HG02970 (cell line): ENCODE data around the gene CERK.

Experiments used
- ATAC-seq: cut with Tn5 transposase; IDR thresholded peaks from one replicate; pipeline ENCODE4 v1.9.1; 2021; ENCODE audit warnings: mild to moderate bottlenecking, moderate library complexity, moderate number of reproducible peaks; ENCODE audit not compliant: unreplicated experiment, low FRiP score

The CERK gene

GRCh38 chr22:46682011-46682731 is 55.9 kb downstream of the CERK start:
- no peak for ATAC-seq

- no peak for ATAC-seq
These were observed 57.0 kb downstream of the CERK start for GRCh38 chr22:46681010-46681409.

GRCh38 chr22:46679706-46680269 is 58.3 kb downstream of the CERK start:
- no peak for ATAC-seq

GRCh38 chr22:46678785-46679700 is 59.0 kb downstream of the CERK start:
- ATAC-seq = no peak

- ATAC-seq = no peak
These were observed 59.9 kb downstream of the CERK start for GRCh38 chr22:46678003-46678657.

GRCh38 chr22:46677323-46678002 is 60.6 kb downstream of the CERK start:
- ATAC-seq = no peak

GRCh38 chr22:46676881-46677280 is 61.2 kb downstream of the CERK start:
- ATAC-seq = no peak

GRCh38 chr22:46676479-46676878 is 61.6 kb downstream of the CERK start:
- no peak for ATAC-seq

GRCh38 chr22:46675938-46676337 is 62.1 kb downstream of the CERK start:
- ATAC-seq = no peak

GRCh38 chr22:46675479-46675878 is 62.6 kb downstream of the CERK start:
- no peak for ATAC-seq

- ATAC-seq = no peak
These were observed 63.1 kb downstream of the CERK start for GRCh38 chr22:46674906-46675305.

GRCh38 chr22:46674367-46674781 is 63.7 kb downstream of the CERK start:
- ATAC-seq = no peak

GRCh38 chr22:46673662-46674236 is 64.3 kb downstream of the CERK start:
- ATAC-seq = no peak

GRCh38 chr22:46673205-46673604 is 64.8 kb downstream of the CERK start:
- no peak for ATAC-seq

- no peak for ATAC-seq
These were observed 65.3 kb downstream of the CERK start for GRCh38 chr22:46672731-46673130.

GRCh38 chr22:46671824-46672432 is 66.1 kb downstream of the CERK start:
- ATAC-seq = no peak

- ATAC-seq = no peak
These were observed 68.9 kb downstream of the CERK start for GRCh38 chr22:46669201-46669600.

GRCh38 chr22:46668116-46668515 is 69.9 kb downstream of the CERK start:
- no peak for ATAC-seq

- no peak for ATAC-seq
These were observed 70.8 kb downstream of the CERK start for GRCh38 chr22:46667245-46667623.
